ENCODE results near the gene OTUD5. TPM values are rescaled to one million over a fixed set of nuclear protein-coding genes. Genes with fewer than 3 reads are reported as not detected.

The OTUD5 gene
- total RNA-seq, 1 experiment from 2014 or later = 67.8 TPM

- no peak overlapping the region for H3K27ac Mint-ChIP-seq (ENCODE audit: unreplicated experiment)
Measured at GRCh38 chrX:48968377-48968776, 11.0 kb upstream of the OTUD5 start.

DNA sequence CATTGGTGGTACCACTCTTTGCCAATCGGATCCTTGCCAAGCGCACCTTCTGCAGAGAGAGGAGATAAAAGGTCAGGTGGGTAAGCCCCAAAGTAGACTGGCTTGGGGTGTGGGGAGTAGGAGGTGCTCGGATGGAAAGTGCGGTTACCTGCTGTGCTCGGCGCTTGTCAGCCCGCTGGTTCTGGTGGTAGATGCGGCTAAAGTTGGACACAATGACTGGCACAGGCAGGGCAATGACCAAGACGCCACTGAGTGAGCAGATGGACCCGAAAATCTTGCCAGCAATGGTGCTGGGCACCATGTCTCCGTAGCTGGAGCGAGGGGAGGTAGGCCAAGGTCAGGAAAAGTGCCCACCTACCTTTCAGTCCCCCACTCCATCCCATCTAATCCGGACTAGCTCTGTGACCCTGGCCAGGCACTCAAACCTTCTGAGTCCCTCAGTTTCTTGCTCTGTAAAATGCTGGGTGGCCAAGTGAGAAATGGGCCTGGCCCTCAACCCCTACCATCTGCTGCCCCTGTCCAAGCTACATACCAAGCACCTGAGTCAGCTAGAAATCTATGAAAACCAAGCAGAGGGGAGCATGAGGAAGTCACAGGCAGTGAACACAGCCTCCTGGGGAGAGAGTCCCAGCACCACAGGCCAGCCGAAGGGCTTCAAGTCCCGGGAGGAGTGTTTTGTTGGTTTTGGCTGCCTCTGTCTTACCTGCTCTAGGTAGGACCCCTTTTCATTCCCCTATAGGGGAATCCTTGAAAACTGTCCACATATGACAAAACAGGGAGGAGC, 9.6 kb upstream of the OTUD5 start:
- no peak overlapping the region for H3K4me3 Mint-ChIP-seq (ENCODE audit: low read depth, unreplicated experiment)
- H3K27ac Mint-ChIP-seq (ENCODE audit: unreplicated experiment) = no peak overlapping the region
- peaks cover 21% of the 10 kb centered on the region for H3K36me3 Mint-ChIP-seq (ENCODE audit: insufficient read depth, unreplicated experiment)
- TF ChIP-seq, protein P1, sequence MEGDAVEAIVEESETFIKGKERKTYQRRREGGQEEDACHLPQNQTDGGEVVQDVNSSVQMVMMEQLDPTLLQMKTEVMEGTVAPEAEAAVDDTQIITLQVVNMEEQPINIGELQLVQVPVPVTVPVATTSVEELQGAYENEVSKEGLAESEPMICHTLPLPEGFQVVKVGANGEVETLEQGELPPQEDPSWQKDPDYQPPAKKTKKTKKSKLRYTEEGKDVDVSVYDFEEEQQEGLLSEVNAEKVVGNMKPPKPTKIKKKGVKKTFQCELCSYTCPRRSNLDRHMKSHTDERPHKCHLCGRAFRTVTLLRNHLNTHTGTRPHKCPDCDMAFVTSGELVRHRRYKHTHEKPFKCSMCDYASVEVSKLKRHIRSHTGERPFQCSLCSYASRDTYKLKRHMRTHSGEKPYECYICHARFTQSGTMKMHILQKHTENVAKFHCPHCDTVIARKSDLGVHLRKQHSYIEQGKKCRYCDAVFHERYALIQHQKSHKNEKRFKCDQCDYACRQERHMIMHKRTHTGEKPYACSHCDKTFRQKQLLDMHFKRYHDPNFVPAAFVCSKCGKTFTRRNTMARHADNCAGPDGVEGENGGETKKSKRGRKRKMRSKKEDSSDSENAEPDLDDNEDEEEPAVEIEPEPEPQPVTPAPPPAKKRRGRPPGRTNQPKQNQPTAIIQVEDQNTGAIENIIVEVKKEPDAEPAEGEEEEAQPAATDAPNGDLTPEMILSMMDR (IDR thresholded peaks at IDR 0.05; ENCODE audit: unreplicated experiment) = no peak
- H3K27me3 Mint-ChIP-seq (ENCODE audit: unreplicated experiment) = no peaks in the 10 kb centered on the region
- H3K9me3 Mint-ChIP-seq (ENCODE audit: low read depth, unreplicated experiment) = no peaks in the 10 kb centered on the region
- DNase-seq = peak; percentile 4
- H3K4me1 Mint-ChIP-seq (ENCODE audit: low read depth, unreplicated experiment) = peaks cover 9% of the 10 kb centered on the region
- intact Hi-C loops (cut with micrococcal nuclease; ENCODE audit: unreplicated experiment) = no loop called here
- CTCF ChIA-PET = interaction anchor here (1.8 kb wide), 1 partner anchor 8 kb away, joined by 7 read pairs; no protein-coding TSS in a partner anchor
- BruUV-seq (replicated peaks) = no TSS peak

More at GRCh38 chrX:48968377-48968776, 11.0 kb upstream of the OTUD5 start:
- Mint-ChIP-seq H3K9me3 (ENCODE audit: low read depth, unreplicated experiment) (no peaks in the 10 kb centered on the region), H3K27me3 (ENCODE audit: unreplicated experiment) (no peaks in the 10 kb centered on the region), H3K36me3 (ENCODE audit: insufficient read depth, unreplicated experiment) (peaks cover 31% of the 10 kb centered on the region), H3K4me1 (ENCODE audit: low read depth, unreplicated experiment) (peaks cover 18% of the 10 kb centered on the region), H3K4me3 (ENCODE audit: low read depth, unreplicated experiment) (no peak overlapping the region)
- CTCF ChIA-PET = interaction anchor here (1.8 kb wide), 1 partner anchor 10 kb away, joined by 7 read pairs; no protein-coding TSS in a partner anchor
- BruUV-seq (replicated peaks) = no TSS peak
- DNase-seq = no peak
- TF ChIP-seq, protein P1 (IDR thresholded peaks at IDR 0.05; ENCODE audit: unreplicated experiment) = no peak
- intact Hi-C loops (cut with micrococcal nuclease; ENCODE audit: unreplicated experiment) = no loop called here

GRCh38 chrX:48965959-48966358, 8.6 kb upstream of the OTUD5 start:
- no TSS peak for BruUV-seq (replicated peaks)
- Mint-ChIP-seq H3K36me3 (ENCODE audit: insufficient read depth, unreplicated experiment) (peaks cover 11% of the 10 kb centered on the region), H3K27ac (ENCODE audit: unreplicated experiment) (no peak overlapping the region), H3K27me3 (ENCODE audit: unreplicated experiment) (no peaks in the 10 kb centered on the region), H3K9me3 (ENCODE audit: low read depth, unreplicated experiment) (no peaks in the 10 kb centered on the region), H3K4me3 (ENCODE audit: low read depth, unreplicated experiment) (no peak overlapping the region), H3K4me1 (ENCODE audit: low read depth, unreplicated experiment) (peaks cover 9% of the 10 kb centered on the region)
- no peak for DNase-seq
- TF ChIP-seq, protein P1 (IDR thresholded peaks at IDR 0.05; ENCODE audit: unreplicated experiment) = no peak
- CTCF ChIA-PET = no interaction called here
- intact Hi-C loops (cut with micrococcal nuclease; ENCODE audit: unreplicated experiment) = no loop called here

- Mint-ChIP-seq H3K9me3 (ENCODE audit: low read depth, unreplicated experiment) (no peaks in the 10 kb centered on the region), H3K4me3 (ENCODE audit: low read depth, unreplicated experiment) (no peak overlapping the region), H3K27me3 (ENCODE audit: unreplicated experiment) (no peaks in the 10 kb centered on the region), H3K36me3 (ENCODE audit: insufficient read depth, unreplicated experiment) (peaks cover 21% of the 10 kb centered on the region), H3K4me1 (ENCODE audit: low read depth, unreplicated experiment) (no peaks in the 10 kb centered on the region), H3K27ac (ENCODE audit: unreplicated experiment) (no peak overlapping the region)
- CTCF ChIA-PET = interaction anchor here (1.1 kb wide), 1 partner anchor 11 kb away, joined by 3 read pairs; no protein-coding TSS in a partner anchor
- BruUV-seq (replicated peaks) = no TSS peak
- TF ChIP-seq, protein P1 (IDR thresholded peaks at IDR 0.05; ENCODE audit: unreplicated experiment) = no peak
- intact Hi-C loops (cut with micrococcal nuclease; ENCODE audit: unreplicated experiment) = no loop called here
- DNase-seq = no peak
Measured at GRCh38 chrX:48961585-48962091, 4.2 kb upstream of the OTUD5 start.
